Esophagus squamous epithelium (tissue), 4 donors: ENCODE measurements around the gene SLC24A3.

Experiments used
- CTCF ChIP-seq, 6 experiments: fragments of 450-650 bp in 4 of 6; fragments of 200-600 bp in 2 of 6; sonication (generic) in 2 of 6; IDR thresholded peaks; one replicate each; pipeline ENCODE4 v1.5.1; 2016 to 2019; ENCODE audit warnings: antibody characterized with exemption in 6 of 6, mild to moderate bottlenecking in 4 of 6, moderate library complexity in 4 of 6
- POLR2A ChIP-seq, 4 donors: fragments of 450-650 bp; IDR thresholded peaks; one replicate each; pipeline ENCODE4 v1.6.1; 2017; ENCODE audit warnings: antibody characterized with exemption in 4 of 4, mild to moderate bottlenecking in 4 of 4, moderate library complexity in 3 of 4

- TF ChIP-seq CTCF (IDR thresholded peaks at IDR 0.05) (no peak), POLR2A (IDR thresholded peaks at IDR 0.05) (no peak)
Measured at GRCh38 chr20:19314621-19315020, 102.2 kb downstream of the SLC24A3 start.
